SH-SY5Y (cell line): ENCODE measurements around the gene RAB7A.

Source experiments
- GATA2 ChIP-seq: IDR thresholded peaks from 2 replicates; pipeline ENCODE4 v1.6.1; 2011; ENCODE audit warnings: mild to moderate bottlenecking, low read depth, low read length
- GATA3 ChIP-seq: IDR thresholded peaks from 2 replicates; pipeline ENCODE4 v1.6.1; 2011; ENCODE audit warnings: low read depth, mild to moderate bottlenecking, low read length, moderate library complexity

Gene RAB7A

DNA sequence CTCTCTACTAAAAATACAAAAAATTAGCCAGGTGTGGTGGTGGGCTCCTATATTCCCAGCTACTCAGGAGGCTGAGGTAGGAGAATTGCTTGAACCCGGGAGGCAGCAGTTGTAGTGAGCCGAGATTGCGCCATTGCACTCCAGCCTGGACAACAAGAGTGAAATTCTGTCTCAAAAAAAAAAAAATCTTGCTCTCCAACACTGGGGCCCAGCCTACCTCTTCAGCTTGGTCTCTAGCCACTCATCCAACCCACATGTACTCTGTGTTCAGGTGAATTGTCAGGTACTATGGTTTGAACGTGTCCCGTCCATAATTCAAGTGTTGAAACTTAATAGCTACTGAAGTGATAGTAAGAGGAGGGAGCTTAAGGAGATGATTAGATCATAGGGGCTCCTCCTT, 22.4 kb upstream of the RAB7A start:
- no peak for TF ChIP-seq GATA3
- TF ChIP-seq GATA2, result no peak

DNA sequence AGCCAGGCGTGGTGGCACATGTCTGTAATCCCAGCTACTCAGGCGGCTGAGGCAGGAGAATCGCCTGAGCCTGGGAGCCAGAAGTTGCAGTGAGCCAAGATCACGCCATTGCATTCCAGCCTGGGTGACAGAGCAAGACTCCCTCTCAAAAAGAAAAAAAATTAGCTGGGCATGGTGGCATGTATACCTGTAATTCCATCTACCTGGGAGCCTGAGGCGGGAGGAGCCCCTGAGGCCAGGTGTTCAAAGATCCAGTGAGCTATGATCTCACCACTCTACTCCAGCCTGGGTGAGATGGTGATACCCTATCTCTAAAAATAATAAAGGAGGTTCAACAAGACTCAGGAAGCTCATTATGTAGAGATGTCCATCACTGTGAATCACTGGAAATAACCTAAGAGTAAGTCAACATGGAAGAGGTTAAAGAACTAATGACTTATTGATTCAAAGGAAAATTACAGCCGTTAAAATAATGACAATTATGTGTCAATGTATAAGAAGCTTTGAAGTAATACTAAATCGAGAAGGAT, 19.8 kb upstream of the RAB7A start:
- no peak for TF ChIP-seq GATA3
- TF ChIP-seq GATA2, result no peak

DNA sequence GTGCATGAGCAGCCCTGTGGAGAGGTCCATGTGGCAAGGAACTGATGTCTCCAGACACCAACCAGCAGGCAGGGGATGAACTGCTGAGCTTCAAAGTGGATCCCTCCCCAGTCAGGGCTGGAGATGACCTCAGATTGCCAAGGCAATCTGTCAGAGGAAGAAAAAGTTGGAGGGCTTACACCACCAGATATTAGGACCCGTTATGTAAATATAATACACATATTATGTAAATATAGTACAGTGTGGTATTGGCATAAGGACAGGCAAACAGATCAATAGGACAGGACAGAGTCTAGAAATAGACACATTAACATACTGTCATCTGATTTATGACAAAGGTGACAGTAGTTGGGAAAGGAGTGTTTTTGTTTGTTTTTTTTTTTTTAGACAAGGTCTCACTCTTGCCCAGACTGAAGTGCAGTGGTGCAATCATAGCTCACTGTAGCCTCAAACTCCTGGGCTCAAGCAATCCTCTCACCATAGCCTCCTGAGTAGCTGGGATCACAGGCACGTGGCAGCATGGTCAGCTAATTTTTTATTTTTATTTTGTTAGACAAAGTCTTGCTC, 18.0 kb upstream of the RAB7A start:
- TF ChIP-seq GATA2 (no peak), GATA3 (no peak)

DNA sequence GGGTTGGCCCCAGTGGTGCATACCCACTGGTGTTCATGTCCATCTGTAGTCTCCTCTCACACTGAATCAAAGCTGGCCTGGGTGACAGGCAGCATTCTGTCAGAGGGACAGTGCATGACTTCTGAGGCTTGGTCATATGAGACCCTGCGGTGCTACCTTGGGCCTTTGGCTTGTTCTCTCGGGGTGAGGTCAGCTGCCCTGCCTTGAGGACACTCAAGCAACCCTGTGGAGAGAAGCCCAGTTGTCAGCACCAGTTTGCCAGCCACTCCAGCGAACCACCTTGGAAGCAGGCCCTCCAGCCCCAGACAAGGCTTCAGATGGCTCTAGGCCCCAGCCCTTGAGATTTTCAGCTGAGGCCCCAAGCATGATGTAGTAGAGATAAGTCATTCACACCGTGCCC, 16.9 kb upstream of the RAB7A start:
- TF ChIP-seq GATA2, result no peak
- no peak for TF ChIP-seq GATA3

DNA sequence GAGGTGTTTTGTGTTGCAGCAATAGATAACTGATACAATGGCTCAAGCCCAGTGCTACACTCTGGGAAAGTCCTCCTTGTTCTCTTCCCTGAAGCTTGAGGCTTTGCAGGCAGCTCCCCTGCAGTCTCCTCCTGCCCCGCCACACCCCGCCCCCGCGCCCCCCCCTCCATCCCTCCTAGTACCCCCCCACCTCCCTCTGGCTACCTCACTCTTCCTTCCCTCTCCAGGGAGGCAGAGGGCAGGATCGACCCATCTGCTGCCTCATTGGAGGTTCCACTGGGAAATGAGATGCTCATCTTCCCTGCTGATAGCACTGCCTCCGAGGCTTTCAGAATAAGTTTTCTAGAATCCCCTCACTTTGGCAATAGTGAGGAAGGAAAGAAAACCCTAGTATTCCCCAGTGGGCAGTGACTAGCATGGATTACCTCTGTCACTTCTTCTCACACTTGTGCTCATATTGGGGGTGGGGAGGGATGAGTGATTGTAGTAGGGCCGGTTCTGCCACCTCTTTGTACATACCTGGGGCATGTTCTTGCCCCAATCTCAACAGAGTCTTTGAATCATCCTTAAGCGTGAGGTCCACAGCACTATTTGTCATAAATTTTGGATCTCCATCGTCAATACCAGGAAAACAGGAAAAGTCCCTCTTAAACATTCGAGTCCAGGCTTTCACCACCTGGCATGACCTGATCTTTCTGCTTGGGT, 16.3 kb upstream of the RAB7A start:
- no peak for TF ChIP-seq GATA3

DNA sequence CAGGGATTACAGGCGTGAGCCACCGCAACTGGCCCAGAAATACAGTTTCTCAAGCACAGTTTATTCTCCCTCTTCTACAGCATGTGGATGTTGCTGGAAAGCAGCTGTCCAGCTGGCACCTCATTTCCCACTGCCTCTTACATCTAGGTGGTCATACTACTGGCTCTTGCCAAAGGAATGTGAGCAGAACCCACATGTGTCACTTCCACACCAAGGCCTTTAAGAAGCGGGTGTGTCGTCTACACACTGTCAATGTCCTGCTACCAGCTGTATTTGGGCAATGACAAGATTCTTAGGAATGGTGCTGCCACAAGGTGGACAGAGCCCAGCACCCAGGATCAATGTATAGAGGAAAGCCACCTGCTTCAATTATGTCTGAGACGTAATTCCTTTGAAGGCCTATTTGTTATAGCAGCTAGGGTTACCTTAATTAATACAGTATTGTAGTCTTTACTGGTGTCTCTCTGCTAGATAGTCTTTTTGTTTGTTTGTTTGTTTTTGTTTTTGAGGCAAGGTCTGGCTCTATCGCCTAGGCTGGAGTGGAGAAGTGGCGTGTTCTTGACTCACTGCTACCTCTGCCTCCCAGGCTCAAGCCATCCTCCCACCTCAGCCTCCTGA, 15.1 kb upstream of the RAB7A start:
- TF ChIP-seq GATA2, result no peak
- TF ChIP-seq GATA3, result no peak

DNA sequence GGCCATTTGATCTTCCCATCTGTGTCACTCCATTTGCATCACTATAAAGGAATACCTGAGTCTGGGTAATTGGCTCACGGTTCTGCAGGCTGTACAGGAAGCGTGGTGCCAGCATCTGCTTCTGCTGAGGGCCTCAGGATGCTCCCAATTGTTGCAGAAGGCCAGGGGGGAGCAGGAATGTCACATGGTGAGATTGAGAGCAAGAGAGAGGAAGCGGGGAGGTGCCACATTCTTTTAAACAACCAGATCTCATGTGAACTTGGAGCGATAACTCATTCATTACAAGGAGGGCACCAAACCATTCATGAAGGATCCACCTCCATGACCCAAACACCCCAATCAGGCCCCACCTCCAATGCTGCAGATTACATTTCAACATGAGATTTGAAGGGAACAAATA, 13.1 kb upstream of the RAB7A start:
- TF ChIP-seq GATA3, result no peak
- TF ChIP-seq GATA2, result no peak

DNA sequence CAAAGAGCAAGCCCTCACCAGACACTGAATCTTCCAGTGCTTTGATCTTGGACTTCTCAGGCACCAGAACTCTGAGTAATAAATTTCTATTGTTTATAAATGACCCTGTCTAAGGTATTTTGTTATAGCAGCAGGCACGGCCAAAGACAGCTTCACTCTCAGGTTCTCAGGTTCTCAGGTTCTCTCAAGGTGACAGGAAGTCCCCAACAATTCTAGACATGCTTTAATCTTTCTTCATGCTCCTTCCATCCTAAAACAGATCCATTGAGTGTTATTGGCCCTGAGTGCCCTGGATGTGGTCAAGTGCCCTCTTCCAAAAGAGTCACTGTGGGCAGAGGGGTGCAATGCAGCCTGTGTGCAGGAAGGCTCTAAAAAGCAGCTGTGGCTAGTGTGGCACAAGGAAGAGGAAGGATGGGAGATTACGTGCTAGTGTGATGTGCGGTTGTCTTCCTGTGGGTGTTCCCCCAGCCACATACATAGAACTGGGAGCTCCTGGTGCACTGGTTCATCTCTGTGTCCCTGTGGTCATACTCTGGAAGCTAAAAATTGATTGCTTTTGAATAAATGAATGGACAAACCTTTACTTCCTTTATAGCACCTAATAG, 11.0 kb upstream of the RAB7A start:
- TF ChIP-seq GATA2, result no peak
- no peak for TF ChIP-seq GATA3

DNA sequence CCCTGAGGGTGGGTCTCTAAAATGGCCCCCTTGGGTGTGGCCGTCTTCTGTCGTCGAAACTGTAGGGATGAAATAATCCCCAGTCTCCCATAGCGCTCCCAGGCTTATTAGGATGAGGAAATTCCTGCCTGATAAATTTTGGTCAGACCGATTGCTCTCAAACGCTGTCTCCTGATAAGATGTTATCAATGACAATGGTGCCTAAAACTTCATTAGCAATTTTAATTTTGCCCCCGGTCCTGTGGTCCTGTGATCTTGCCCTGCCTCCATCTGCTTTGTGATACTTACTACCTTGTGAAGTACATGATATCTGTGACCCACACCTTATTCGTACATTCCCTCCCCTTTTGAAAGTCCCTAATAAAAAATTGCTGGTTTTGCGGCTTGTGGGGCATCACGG, 5.1 kb upstream of the RAB7A start:
- TF ChIP-seq GATA3, result no peak
- TF ChIP-seq GATA2, result no peak

DNA sequence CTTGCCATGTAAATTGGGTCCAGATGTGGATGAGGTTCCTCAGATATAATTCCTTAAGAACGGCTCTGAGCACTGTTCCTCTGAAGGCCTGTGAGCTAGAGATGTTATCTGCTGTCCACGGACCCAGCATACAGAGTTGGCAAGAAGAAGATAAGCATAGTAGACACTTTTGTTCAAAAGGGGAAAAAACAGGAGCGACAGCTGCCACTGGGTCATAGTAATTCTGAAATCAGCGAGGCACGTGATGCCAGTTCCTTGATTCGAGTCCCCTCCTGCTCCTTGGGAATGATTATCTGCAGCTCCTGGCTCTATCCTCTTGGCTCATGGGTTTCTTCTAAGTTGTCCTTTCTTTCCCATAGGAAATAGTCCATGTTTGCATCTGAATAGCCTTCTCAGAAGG, 2.5 kb upstream of the RAB7A start:
- TF ChIP-seq GATA2 (no peak), GATA3 (no peak)

DNA sequence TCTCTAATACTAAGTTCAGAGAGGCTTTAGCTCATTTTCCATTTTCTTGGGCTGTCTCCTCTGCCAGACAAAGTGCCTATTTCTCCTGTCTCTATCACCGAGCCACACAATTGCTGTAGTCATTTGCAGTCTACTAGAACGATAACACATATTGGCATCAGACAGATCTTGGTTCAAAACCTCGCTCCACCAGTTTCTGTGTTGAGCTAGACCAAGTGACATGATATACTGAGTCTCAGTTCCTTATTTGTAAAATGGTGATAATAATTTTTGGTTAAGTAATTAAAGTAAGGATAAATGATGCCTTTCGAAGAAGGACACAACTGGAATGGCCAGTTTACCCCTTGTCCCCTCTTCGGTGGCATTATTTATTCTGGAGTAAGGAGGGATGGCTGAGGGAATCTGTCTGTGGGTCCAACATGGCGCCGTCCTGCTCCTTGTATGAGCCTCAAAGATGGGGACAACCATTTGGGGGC, 398 bp upstream of the RAB7A start:
- TF ChIP-seq GATA2 (no peak), GATA3 (no peak)

DNA sequence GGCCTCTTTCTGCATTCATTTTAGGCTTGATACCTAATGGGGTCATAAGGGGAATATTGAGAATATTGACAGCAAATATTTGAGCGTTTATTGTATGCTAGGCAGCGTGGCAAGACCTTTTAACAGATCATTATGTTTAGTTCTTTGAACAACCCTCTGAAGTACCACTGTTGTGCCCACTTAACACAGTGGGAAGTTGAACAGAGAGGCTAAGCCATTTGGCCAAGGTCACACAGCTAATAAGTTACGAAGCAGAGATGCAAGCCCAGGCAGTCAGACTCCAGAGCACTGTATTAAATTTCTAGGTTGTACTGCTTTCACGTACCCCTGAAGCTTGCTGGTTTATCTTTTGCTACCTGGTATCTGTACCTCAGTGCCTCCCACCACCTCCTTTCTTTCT, 1.1 kb downstream of the RAB7A start:
- TF ChIP-seq GATA3, result no peak
- TF ChIP-seq GATA2, result no peak

DNA sequence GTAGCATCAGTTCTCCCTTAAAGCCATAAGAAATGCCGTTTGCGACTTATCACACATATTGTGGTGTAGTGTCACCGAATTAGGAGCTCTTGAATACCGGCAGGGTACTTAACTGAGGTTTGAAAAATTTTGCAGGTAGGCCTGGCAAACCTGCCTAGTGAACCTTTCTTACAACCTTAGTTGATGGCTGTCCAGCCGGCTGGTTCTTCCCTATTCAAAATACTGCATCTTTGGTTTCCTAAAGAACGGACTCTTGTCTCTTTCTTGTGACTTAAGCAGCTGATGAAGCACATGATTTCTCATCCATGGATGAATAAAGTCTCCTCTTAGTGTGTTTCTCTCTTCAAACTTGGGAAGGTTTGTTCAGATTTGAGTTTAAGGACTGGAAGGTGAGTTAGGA, 1.5 kb downstream of the RAB7A start:
- no peak for TF ChIP-seq GATA2
- no peak for TF ChIP-seq GATA3

DNA sequence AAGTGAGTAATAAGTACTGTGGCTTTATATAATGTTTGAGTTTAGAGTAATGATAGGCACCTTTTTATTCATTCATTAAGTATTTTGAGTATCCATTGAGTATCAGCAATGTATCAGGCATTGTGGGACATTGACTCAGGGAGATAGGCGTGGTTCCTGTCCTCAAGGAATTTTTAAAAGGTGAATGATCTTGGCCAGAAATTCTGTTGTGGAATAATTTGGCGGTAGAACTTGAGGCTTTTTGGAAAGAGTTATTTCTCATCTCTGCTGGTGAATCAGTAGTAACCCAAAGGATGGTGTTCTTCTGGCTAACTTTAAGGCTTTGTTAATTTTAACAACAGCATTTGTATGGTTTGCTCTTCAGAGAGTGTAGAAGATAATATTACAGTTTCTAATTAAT, 2.0 kb downstream of the RAB7A start:
- TF ChIP-seq GATA3, result no peak
- TF ChIP-seq GATA2, result no peak
